ENCODE data around the gene ZNF892. TPM values are rescaled to one million over a fixed set of nuclear protein-coding genes. Genes with fewer than 3 reads are reported as not detected.
"Not testable (repeated sequence)": the region's sequence is repeated elsewhere in the genome, so short reads cannot be mapped to it uniquely, and the experiment has no call there.

Gene ZNF892
- total RNA-seq, 1 donor from 2014 or later, result 1.4 TPM

GRCh38 chr2:95181774-95182173 lies 25.5 kb upstream of the ZNF892 start:
- no peaks in the 10 kb centered on the region for H3K27me3 ChIP-seq
- no peak overlapping the region for H3K27ac ChIP-seq
- no peak for DNase-seq (ENCODE audit: low spot score in 2 of 2)
- H3K9me3 ChIP-seq, result peaks cover 4 to 45% of the 10 kb centered on the region in 2 donors
- TF ChIP-seq, protein P1, sequence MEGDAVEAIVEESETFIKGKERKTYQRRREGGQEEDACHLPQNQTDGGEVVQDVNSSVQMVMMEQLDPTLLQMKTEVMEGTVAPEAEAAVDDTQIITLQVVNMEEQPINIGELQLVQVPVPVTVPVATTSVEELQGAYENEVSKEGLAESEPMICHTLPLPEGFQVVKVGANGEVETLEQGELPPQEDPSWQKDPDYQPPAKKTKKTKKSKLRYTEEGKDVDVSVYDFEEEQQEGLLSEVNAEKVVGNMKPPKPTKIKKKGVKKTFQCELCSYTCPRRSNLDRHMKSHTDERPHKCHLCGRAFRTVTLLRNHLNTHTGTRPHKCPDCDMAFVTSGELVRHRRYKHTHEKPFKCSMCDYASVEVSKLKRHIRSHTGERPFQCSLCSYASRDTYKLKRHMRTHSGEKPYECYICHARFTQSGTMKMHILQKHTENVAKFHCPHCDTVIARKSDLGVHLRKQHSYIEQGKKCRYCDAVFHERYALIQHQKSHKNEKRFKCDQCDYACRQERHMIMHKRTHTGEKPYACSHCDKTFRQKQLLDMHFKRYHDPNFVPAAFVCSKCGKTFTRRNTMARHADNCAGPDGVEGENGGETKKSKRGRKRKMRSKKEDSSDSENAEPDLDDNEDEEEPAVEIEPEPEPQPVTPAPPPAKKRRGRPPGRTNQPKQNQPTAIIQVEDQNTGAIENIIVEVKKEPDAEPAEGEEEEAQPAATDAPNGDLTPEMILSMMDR (IDR thresholded peaks at IDR 0.05), result no peak
- H3K4me3 ChIP-seq, result no peak overlapping the region
- no peaks in the 10 kb centered on the region for H3K4me1 ChIP-seq
- peaks cover 50 to 63% of the 10 kb centered on the region in 2 donors for H3K36me3 ChIP-seq
- intact Hi-C loops (cut with DNase I), result no loop called here

- Histone ChIP-seq H3K27me3 (no peaks in the 10 kb centered on the region), H3K4me1 (no peaks in the 10 kb centered on the region), H3K4me3 (no peak overlapping the region), H3K36me3 (peaks cover 26 to 28% of the 10 kb centered on the region in 2 donors), H3K27ac (no peak overlapping the region), H3K9me3 (peaks cover 4 to 35% of the 10 kb centered on the region in 2 donors)
- no peak for DNase-seq (ENCODE audit: low spot score in 2 of 2)
- intact Hi-C loops (cut with DNase I), result no loop called here
- TF ChIP-seq, protein P1 (IDR thresholded peaks at IDR 0.05), result no peak
These were observed 22.1 kb upstream of the ZNF892 start for GRCh38 chr2:95185197-95185596.

DNA sequence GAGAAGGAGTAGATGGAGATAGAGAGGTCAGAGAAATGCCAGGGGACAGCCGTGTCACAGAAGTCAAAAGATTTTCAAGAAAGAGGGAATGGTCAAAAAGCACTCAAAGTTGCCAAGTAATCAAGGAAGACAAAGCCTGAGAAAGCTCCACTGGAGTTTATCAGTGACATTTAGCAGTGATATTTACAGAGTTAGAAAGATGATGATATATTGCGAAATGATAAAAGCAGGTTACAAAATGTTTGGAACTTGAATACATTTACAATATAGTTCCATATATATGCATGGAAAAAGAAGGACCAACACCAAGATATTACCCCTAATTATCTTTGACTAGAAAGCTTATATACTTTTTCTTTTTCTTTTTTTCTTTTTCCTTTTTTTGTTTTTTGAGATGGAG lies 21.3 kb upstream of the ZNF892 start:
- Histone ChIP-seq H3K4me3 (no peak overlapping the region), H3K9me3 (peaks cover 3 to 29% of the 10 kb centered on the region in 2 donors), H3K27ac (no peak overlapping the region), H3K27me3 (no peaks in the 10 kb centered on the region), H3K4me1 (no peaks in the 10 kb centered on the region), H3K36me3 (peaks cover 18 to 21% of the 10 kb centered on the region in 2 donors)
- no peak for DNase-seq (ENCODE audit: low spot score in 2 of 2)
- intact Hi-C loops (cut with DNase I), result no loop called here
- TF ChIP-seq, protein P1 (IDR thresholded peaks at IDR 0.05), result no peak

- TF ChIP-seq, protein P1 (IDR thresholded peaks at IDR 0.05), result peak; percentile 50 to 69 (median 56)
- not testable (repeated sequence) for H3K9me3 ChIP-seq, H3K4me1 ChIP-seq, H3K27me3 ChIP-seq, H3K27ac ChIP-seq, H3K4me3 ChIP-seq, H3K36me3 ChIP-seq
- DNase-seq (ENCODE audit: low spot score in 2 of 2), result peak in 1 of 2 donors; percentile 74
- intact Hi-C loops (cut with DNase I), result loop anchor here (2.0 kb wide), 1 partner anchor 14 kb away; the partner anchor contains the start of gene ZNF892
These were observed 14.4 kb upstream of the ZNF892 start for GRCh38 chr2:95192956-95193355.

DNA sequence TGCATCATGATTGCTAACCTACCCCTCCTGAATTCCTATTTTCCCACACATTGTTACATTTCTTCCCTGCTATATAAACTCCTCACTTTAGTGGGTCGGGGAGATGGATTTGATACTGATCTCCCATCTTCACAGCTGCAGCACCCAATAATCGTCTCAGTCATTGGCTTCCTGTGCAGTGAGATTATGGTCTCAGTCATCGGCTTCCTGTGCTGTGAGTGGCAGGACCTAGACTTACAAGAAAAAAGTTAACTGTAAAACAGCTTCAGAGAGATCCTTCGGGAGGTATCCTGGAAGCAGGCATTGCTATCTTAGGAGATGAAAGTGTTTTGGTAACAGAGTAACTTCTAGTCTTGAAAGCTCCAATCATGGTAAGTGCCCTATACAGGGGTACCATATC lies 3.4 kb upstream of the ZNF892 start:
- intact Hi-C loops (cut with DNase I), result no loop called here
- Histone ChIP-seq H3K4me1 (no peaks in the 10 kb centered on the region), H3K9me3 (no peaks in the 10 kb centered on the region), H3K27me3 (no peaks in the 10 kb centered on the region), H3K36me3 (no peaks in the 10 kb centered on the region), H3K4me3 (no peak overlapping the region), H3K27ac (no peak overlapping the region)
- TF ChIP-seq, protein P1 (IDR thresholded peaks at IDR 0.05), result no peak
- no peak for DNase-seq (ENCODE audit: low spot score in 2 of 2)

- H3K36me3 ChIP-seq, result peaks cover 0 to 2% of the 10 kb centered on the region in 2 donors
- TF ChIP-seq, protein P1 (IDR thresholded peaks at IDR 0.05), result no peak
- no peaks in the 10 kb centered on the region for H3K27me3 ChIP-seq
- no peak overlapping the region for H3K4me3 ChIP-seq
- no peak overlapping the region for H3K27ac ChIP-seq
- no peaks in the 10 kb centered on the region for H3K4me1 ChIP-seq
- intact Hi-C loops (cut with DNase I), result no loop called here
- H3K9me3 ChIP-seq, result peaks cover 0 to 3% of the 10 kb centered on the region in 2 donors
- no peak for DNase-seq (ENCODE audit: low spot score in 2 of 2)
These were observed 2.9 kb upstream of the ZNF892 start for GRCh38 chr2:95204396-95204795.

Measured in ascending aorta (tissue), 2 donors.